ENCODE measurements around the gene COL2A1. TPM values are rescaled to one million over a fixed set of nuclear protein-coding genes. Genes with fewer than 3 reads are reported as not detected.

Gene COL2A1
- total RNA-seq, 4 donors from 2014 or later: not detected

DNA sequence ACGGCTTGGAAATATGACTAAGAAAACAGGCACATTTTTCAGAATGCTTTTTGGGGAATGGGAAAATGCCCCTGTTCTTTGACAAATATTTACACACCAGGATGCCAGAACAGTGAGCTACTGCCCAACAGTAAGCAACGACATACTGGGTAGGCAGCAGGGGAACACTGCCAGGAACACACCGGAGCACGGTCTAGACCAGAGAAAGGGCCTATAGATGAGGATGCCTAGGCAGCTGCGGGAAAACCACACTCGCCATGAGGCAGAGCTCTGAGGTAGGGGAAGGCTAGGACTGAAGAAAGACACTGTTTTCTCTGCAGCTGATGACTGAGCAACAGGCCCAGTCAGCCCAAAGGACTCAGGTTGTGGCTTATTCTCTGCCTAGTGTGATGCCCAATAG, 45.9 kb upstream of the COL2A1 start:
- intact Hi-C loops (cut with DNase I): no loop called here
- H3K4me3 ChIP-seq: no peak overlapping the region
- peaks cover 2 to 70% (median 20%) of the 10 kb centered on the region in 3 donors for H3K36me3 ChIP-seq
- no peak for DNase-seq
- TF ChIP-seq CTCF (IDR thresholded peaks at IDR 0.05) (no peak), POLR2A (IDR thresholded peaks at IDR 0.05) (no peak)
- WGBS, 2 donors: 75 to 93% methylated on average over 4 to 5 of the region's 6 CpGs
- H3K27ac ChIP-seq: no peak overlapping the region
- no peaks in the 10 kb centered on the region for H3K4me1 ChIP-seq
- H3K27me3 ChIP-seq: no peaks in the 10 kb centered on the region
- no peaks in the 10 kb centered on the region for H3K9me3 ChIP-seq

- no peak for TF ChIP-seq CTCF (IDR thresholded peaks at IDR 0.05)
- no peak for TF ChIP-seq POLR2A (IDR thresholded peaks at IDR 0.05)
- WGBS, 2 donors: 71 to 80% methylated on average over 2 of the region's 2 CpGs
- H3K27ac ChIP-seq: no peak overlapping the region
- intact Hi-C loops (cut with DNase I): no loop called here
- H3K4me3 ChIP-seq: no peak overlapping the region
- H3K9me3 ChIP-seq: no peaks in the 10 kb centered on the region
- no peak for DNase-seq
- H3K36me3 ChIP-seq: peaks cover 8 to 82% (median 20%) of the 10 kb centered on the region in 3 donors
- H3K27me3 ChIP-seq: no peaks in the 10 kb centered on the region
- H3K4me1 ChIP-seq: no peaks in the 10 kb centered on the region
These were observed 41.8 kb upstream of the COL2A1 start for GRCh38 chr12:48045965-48046518.

- no peaks in the 10 kb centered on the region for H3K4me1 ChIP-seq
- WGBS, 2 donors: 96 to 97% methylated on average over 6 of the region's 6 CpGs
- intact Hi-C loops (cut with DNase I): no loop called here
- no peaks in the 10 kb centered on the region for H3K27me3 ChIP-seq
- TF ChIP-seq POLR2A (IDR thresholded peaks at IDR 0.05) (no peak), CTCF (IDR thresholded peaks at IDR 0.05) (no peak)
- no peak overlapping the region for H3K4me3 ChIP-seq
- H3K36me3 ChIP-seq: peaks cover 8 to 76% (median 20%) of the 10 kb centered on the region in 3 donors
- H3K9me3 ChIP-seq: no peaks in the 10 kb centered on the region
- DNase-seq: no peak
- H3K27ac ChIP-seq: no peak overlapping the region
These were observed 41.0 kb upstream of the COL2A1 start for GRCh38 chr12:48045061-48045846.

- Histone ChIP-seq H3K27me3 (no peaks in the 10 kb centered on the region), H3K9me3 (no peaks in the 10 kb centered on the region), H3K4me1 (no peaks in the 10 kb centered on the region), H3K4me3 (no peak overlapping the region), H3K27ac (no peak overlapping the region), H3K36me3 (peaks cover 8 to 67% (median 14%) of the 10 kb centered on the region in 3 donors)
- 87 to 88% methylated on average over 6 to 7 of the region's 7 CpGs for WGBS, 2 donors
- no peak for DNase-seq
- TF ChIP-seq POLR2A (IDR thresholded peaks at IDR 0.05) (no peak), CTCF (IDR thresholded peaks at IDR 0.05) (no peak)
- intact Hi-C loops (cut with DNase I): no loop called here
These were observed 40.1 kb upstream of the COL2A1 start for GRCh38 chr12:48044396-48044795.

- H3K27me3 ChIP-seq: no peaks in the 10 kb centered on the region
- WGBS, 2 donors: 74 to 86% methylated on average over 4 of the region's 4 CpGs
- peaks cover 8 to 61% (median 9%) of the 10 kb centered on the region in 3 donors for H3K36me3 ChIP-seq
- no peak overlapping the region for H3K27ac ChIP-seq
- H3K4me1 ChIP-seq: no peaks in the 10 kb centered on the region
- H3K9me3 ChIP-seq: no peaks in the 10 kb centered on the region
- no peak for DNase-seq
- intact Hi-C loops (cut with DNase I): no loop called here
- H3K4me3 ChIP-seq: no peak overlapping the region
- TF ChIP-seq CTCF (IDR thresholded peaks at IDR 0.05) (no peak), POLR2A (IDR thresholded peaks at IDR 0.05) (no peak)
These were observed 39.5 kb upstream of the COL2A1 start for GRCh38 chr12:48043771-48044170.
